Measurements from ENCODE around the gene PACS1. TPM values are rescaled to one million over a fixed set of nuclear protein-coding genes. Genes with fewer than 3 reads are reported as not detected.
A peak's percentile ranks its signal among the peaks of the same experiment; 100 is the strongest.

Gene PACS1
- polyA plus RNA-seq, 1 donor (not counting 4 experiments of a cell fraction or from before 2014, with no cell fraction given) = 14.9 TPM

GRCh38 chr11:66221726-66222236 lies 151.7 kb downstream of the PACS1 start:
- no peak for DNase-seq (ENCODE audit: low read depth, low spot score)

GRCh38 chr11:66222358-66223149 lies 152.5 kb downstream of the PACS1 start:
- no peaks in the 10 kb centered on the region for H3K9me3 ChIP-seq (ENCODE audit: control insufficient read depth, low read depth, low read length)
- dilution Hi-C loops (cut with MboI; ENCODE audit: extremely low pct_ligation_motif_present, low sequenced_read_pairs) = no loop called here
- no peaks in the 10 kb centered on the region for H3K4me1 ChIP-seq (ENCODE audit: control insufficient read depth, extremely low read depth, insufficient read depth, low read length)
- H3K9me1 ChIP-seq (ENCODE audit: control insufficient read depth, extremely low read depth, insufficient read depth, low read length) = no peaks in the 10 kb centered on the region
- peak overlapping the region; percentile 32 for H3K27ac ChIP-seq (ENCODE audit: control insufficient read depth, insufficient read depth, low read length)
- FAIRE-seq (peak; percentile 81), DNase-seq (ENCODE audit: low read depth, low spot score) (peak; percentile 76)
- H3K9ac ChIP-seq (ENCODE audit: control insufficient read depth, extremely low read depth, insufficient read depth, low read length) = no peak overlapping the region
- no peaks in the 10 kb centered on the region for H3K27me3 ChIP-seq (ENCODE audit: control insufficient read depth, extremely low read depth, insufficient read depth, low read length)
- TF ChIP-seq CTCF (optimal IDR thresholded peaks at IDR 0.05 in 1 of 3, IDR thresholded peaks at IDR 0.05 in 1 of 3, conservative IDR thresholded peaks at IDR 0.05 in 1 of 3; ENCODE audit: extremely low read depth in 1 of 3, insufficient read depth in 2 of 3, low read length in 3 of 3) (peak; percentile 100), EZH2 (IDR thresholded peaks at IDR 0.05; ENCODE audit: low read length) (no peak)
- H3K79me2 ChIP-seq (ENCODE audit: control insufficient read depth, insufficient read depth, low read length) = no peaks in the 10 kb centered on the region
- peaks cover 22 to 26% of the 10 kb centered on the region in 2 experiments for H3K36me3 ChIP-seq (ENCODE audit: control insufficient read depth in 2 of 2, extremely low read depth in 1 of 2, insufficient read depth in 2 of 2, low read length in 2 of 2)
- H4K20me1 ChIP-seq (ENCODE audit: control insufficient read depth, extremely low read depth, insufficient read depth, low read length) = no peaks in the 10 kb centered on the region
- no peak overlapping the region for H3K4me3 ChIP-seq (ENCODE audit: control insufficient read depth in 2 of 3, extremely low read depth in 1 of 3, insufficient read depth in 2 of 3, low read depth in 1 of 3, low read length in 3 of 3)
- H2AFZ ChIP-seq (ENCODE audit: control insufficient read depth, low read length) = no peak overlapping the region
- H3K4me2 ChIP-seq (ENCODE audit: control insufficient read depth, extremely low read depth, insufficient read depth, low read depth, low read length) = no peak overlapping the region

More at GRCh38 chr11:66221726-66222236, 151.7 kb downstream of the PACS1 start:
- Histone ChIP-seq H3K9me1 (ENCODE audit: control insufficient read depth, extremely low read depth, insufficient read depth, low read length) (no peaks in the 10 kb centered on the region), H4K20me1 (ENCODE audit: control insufficient read depth, extremely low read depth, insufficient read depth, low read length) (no peaks in the 10 kb centered on the region), H3K79me2 (ENCODE audit: control insufficient read depth, insufficient read depth, low read length) (no peaks in the 10 kb centered on the region), H3K27ac (ENCODE audit: control insufficient read depth, insufficient read depth, low read length) (no peak overlapping the region), H2AFZ (ENCODE audit: control insufficient read depth, low read length) (no peak overlapping the region), H3K36me3 (ENCODE audit: control insufficient read depth in 2 of 2, extremely low read depth in 1 of 2, insufficient read depth in 2 of 2, low read length in 2 of 2) (peaks cover 25 to 29% of the 10 kb centered on the region in 2 experiments), H3K9ac (ENCODE audit: control insufficient read depth, extremely low read depth, insufficient read depth, low read length) (no peak overlapping the region), H3K4me3 (ENCODE audit: control insufficient read depth in 2 of 3, extremely low read depth in 1 of 3, insufficient read depth in 2 of 3, low read depth in 1 of 3, low read length in 3 of 3) (no peak overlapping the region), H3K4me2 (ENCODE audit: control insufficient read depth, extremely low read depth, insufficient read depth, low read depth, low read length) (no peak overlapping the region), H3K9me3 (ENCODE audit: control insufficient read depth, low read depth, low read length) (no peaks in the 10 kb centered on the region), H3K4me1 (ENCODE audit: control insufficient read depth, extremely low read depth, insufficient read depth, low read length) (no peaks in the 10 kb centered on the region), H3K27me3 (ENCODE audit: control insufficient read depth, extremely low read depth, insufficient read depth, low read length) (no peaks in the 10 kb centered on the region)
- dilution Hi-C loops (cut with MboI; ENCODE audit: extremely low pct_ligation_motif_present, low sequenced_read_pairs) = no loop called here
- no peak for TF ChIP-seq CTCF (optimal IDR thresholded peaks at IDR 0.05 in 1 of 3, IDR thresholded peaks at IDR 0.05 in 1 of 3, conservative IDR thresholded peaks at IDR 0.05 in 1 of 3; ENCODE audit: extremely low read depth in 1 of 3, insufficient read depth in 2 of 3, low read length in 3 of 3)
- no peak for FAIRE-seq
